HFF-Myc (cell line): ENCODE measurements around the gene BSDC1.

ENCODE experiments used
- DNase-seq: peaks from one replicate; pipeline ENCODE4 v3.0.0-alpha.2; 2011; ENCODE audit warnings: low read depth; ENCODE audit errors: extremely low read depth
- H3K4me3 ChIP-seq: replicated peaks from 2 replicates; pipeline ENCODE4 v1.5.1; 2011; ENCODE audit warnings: low read depth, mild to moderate bottlenecking, control low read depth, low read length
- TF ChIP-seq, protein P1 (sequence below): IDR thresholded peaks from 2 replicates; pipeline ENCODE4 v1.5.1; 2012; ENCODE audit warnings: mild to moderate bottlenecking, low read depth, low read length, control low read depth; ENCODE audit errors: missing control alignments

BSDC1 gene

DNA sequence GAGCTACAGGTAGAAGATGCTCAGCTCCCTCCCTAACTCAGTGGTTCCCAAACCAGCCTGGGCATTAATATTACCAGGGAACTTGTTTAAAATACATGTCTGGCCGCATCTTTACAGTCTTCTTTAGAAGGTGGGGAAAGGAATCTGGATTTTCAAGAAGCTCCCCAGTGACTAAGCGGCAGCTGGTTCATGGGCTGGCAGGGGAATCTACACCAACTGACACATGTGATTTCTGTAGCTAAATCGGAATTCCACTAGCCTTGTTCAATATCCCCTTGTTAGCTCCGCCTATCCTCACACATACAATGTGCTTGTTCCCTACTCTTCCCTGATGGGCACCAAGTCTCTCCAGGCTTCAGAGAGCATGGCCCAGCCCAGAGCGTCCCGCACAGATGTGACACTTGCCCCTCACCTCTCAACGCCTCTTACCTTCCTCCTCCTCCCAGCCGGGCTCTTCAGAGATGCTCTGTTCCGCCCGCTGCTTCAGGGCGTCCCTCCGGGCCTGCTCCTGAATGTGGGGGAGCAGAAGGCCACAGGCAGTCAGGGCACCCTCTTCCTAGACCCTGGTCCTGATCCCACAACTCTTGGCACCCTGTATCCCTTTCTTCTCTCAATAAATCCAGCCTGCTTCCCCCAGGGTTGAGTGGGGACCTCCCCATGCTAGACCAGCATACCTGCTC lies 16.6 kb downstream of the BSDC1 start:
- DNase-seq: no peak
- H3K4me3 ChIP-seq: no peak overlapping the region
- TF ChIP-seq, protein P1, sequence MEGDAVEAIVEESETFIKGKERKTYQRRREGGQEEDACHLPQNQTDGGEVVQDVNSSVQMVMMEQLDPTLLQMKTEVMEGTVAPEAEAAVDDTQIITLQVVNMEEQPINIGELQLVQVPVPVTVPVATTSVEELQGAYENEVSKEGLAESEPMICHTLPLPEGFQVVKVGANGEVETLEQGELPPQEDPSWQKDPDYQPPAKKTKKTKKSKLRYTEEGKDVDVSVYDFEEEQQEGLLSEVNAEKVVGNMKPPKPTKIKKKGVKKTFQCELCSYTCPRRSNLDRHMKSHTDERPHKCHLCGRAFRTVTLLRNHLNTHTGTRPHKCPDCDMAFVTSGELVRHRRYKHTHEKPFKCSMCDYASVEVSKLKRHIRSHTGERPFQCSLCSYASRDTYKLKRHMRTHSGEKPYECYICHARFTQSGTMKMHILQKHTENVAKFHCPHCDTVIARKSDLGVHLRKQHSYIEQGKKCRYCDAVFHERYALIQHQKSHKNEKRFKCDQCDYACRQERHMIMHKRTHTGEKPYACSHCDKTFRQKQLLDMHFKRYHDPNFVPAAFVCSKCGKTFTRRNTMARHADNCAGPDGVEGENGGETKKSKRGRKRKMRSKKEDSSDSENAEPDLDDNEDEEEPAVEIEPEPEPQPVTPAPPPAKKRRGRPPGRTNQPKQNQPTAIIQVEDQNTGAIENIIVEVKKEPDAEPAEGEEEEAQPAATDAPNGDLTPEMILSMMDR: no peak

DNA sequence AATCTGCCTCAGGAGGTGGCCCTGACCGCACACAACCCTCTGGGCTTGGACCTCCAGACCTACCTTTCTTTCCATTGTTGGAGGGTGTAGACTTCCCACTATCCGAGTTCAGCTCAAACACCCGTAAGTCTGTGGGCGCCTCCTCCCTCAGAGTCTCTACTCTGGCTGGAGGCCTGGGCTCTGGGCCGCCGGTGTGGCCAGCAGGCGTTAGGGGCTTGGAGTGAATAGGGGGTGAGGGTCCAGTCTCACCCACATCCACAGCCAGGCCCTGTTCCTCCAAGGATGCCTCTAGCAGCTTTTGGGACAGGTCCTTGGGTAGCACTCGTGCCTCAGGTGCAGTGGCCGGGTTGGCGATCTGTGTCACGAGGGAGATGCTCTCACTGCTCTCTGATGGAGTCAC lies 18.0 kb downstream of the BSDC1 start:
- DNase-seq: no peak
- TF ChIP-seq, protein P1: no peak
- H3K4me3 ChIP-seq: no peak overlapping the region

DNA sequence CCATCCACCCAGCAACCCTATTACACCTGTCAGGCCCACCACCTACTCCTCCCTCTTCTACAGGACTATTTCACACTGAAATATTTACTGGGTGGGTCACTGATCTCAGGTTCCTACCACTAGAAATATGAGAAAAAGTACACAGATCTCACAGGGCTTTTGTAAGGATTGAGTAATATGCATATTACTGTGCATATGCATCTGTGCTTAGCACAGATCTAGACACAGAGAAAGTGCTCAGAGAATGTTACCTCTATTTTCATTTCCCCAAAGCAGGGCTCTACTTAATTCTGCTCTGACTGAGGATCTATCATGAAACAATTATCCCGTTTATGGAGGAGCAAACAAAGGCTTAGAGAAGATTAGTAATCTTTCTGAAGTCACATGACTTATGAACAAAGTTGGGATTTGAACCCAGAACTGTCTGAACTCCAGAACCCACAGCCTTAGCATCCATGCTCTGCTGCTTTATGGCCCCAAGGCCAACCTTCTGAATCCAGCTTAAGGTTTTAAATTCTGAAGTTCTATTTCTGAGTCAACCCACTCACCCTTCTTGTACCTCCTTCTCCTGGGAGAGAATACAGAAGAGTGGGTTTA lies 20.1 kb downstream of the BSDC1 start:
- TF ChIP-seq, protein P1: no peak
- no peak for DNase-seq
- no peak overlapping the region for H3K4me3 ChIP-seq

DNA sequence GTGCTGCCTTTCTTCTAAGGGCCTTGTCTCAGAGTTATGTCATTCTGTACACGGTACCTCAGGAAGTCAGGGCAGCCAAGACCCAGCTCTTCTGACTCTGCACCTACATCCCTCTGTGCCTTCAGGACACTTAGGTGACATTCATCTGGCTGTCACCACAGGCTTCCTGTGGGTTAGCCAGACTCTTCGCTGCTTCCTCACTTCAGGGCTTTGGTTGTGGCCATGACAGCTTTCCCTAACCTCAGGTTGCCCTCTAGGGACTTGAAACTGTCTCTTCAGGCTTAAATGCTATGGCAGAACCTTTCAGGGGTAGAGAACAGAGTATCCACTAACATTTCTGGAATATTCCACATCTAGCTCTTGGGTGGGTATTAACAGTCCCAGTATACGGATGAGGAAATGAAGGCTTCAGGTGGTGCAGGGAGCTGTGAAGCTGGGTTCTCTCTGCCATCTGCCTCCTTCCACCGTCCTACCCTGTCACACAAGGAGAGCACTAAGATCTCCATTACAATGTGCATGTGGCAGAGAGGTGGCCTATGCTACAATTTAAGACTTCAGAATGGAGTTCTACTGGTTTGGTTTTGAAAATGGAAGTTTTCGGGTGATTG lies 22.0 kb downstream of the BSDC1 start:
- TF ChIP-seq, protein P1: no peak
- H3K4me3 ChIP-seq: no peak overlapping the region
- no peak for DNase-seq

DNA sequence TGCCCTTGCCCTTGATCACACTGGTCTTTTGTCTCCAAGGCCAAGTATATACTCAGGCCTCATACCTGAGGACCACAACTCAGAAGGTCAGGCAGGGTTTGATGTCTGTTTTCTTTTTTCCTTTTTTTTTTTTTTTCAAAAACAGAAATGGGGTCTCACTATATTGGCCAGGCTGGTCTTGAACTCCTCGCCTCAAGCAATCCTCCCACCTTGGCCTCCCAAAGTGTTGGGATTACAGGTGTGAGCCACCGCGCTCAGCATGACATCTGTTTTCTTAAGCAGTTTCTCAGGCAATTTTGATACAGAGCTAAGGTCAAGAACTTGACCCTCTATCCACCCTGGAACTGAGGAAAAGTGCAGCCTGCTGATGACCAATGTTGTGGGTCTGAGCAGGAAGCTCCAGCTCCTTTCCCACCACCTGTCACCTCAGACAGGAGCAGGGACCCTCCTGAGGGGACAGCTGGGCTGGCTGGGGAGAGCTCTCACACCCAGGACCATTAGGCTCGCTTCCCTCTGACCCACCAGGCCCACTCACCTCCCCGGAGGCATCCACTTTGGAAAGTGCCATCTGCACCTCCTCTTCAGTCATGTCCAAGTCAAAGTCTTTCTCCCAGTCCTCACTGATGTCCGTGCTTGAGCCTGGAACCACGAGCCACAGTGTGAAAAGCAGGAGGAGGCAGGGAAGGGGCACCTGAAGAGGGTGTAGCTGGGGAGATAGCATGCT lies 26.2 kb downstream of the BSDC1 start:
- TF ChIP-seq, protein P1: no peak
- no peak overlapping the region for H3K4me3 ChIP-seq
- no peak for DNase-seq

DNA sequence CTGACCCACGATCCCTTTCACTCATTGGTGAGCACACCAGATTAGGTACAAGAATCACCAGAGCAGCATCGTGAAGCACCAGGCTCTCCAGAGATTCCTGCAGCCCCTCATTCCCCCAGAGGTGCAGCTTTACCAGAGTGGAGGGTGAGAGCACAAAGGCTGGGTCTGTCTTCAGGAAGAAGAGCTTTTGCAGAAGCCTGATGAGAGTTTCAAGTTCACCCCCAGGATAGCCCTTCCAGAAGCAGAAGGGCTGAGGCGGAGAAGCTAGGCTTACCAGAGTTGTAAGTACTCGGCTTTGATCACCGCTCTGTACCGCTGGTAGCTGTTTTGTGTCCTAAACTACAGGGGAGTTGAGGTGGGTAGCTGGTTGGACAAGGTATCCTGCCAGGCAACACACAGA lies 28.8 kb downstream of the BSDC1 start:
- H3K4me3 ChIP-seq: no peak overlapping the region
- no peak for DNase-seq
- TF ChIP-seq, protein P1: no peak
